Coronary artery (tissue), 2 donors: ENCODE data around the gene ONECUT2.

Experiments used
- DNase-seq: peaks from one replicate; pipeline ENCODE4 v3.0.0-alpha.2; 2017; ENCODE audit warnings: low spot score
- H3K27ac ChIP-seq, 2 donors: fragments of 200-600 bp; sonication (generic); one replicate each; pipeline ENCODE4 v1.5.1; 2016 to 2019
- H3K4me3 ChIP-seq: fragments of 200-600 bp; sonication (generic); 2 replicates; pipeline ENCODE4 v1.5.1; 2016; ENCODE audit warnings: mild to moderate bottlenecking, moderate library complexity
- CTCF ChIP-seq: fragments of 200-600 bp; sonication (generic); IDR thresholded peaks from one replicate; pipeline ENCODE4 v1.5.1; 2019; ENCODE audit warnings: antibody characterized with exemption

The ONECUT2 gene

GRCh38 chr18:57428221-57429150 lies 6.7 kb upstream of the ONECUT2 start:
- H3K4me3 ChIP-seq, result peak overlapping the region; percentile 65
- no peak overlapping the region for H3K27ac ChIP-seq
- no peak for DNase-seq
- TF ChIP-seq CTCF, result no peak

GRCh38 chr18:57429167-57430078 lies 5.8 kb upstream of the ONECUT2 start:
- Histone ChIP-seq H3K4me3 (peak overlapping the region; percentile 65), H3K27ac (no peak overlapping the region)
- no peak for DNase-seq
- no peak for TF ChIP-seq CTCF

- Histone ChIP-seq H3K4me3 (peak overlapping the region; percentile 40), H3K27ac (no peak overlapping the region)
- no peak for DNase-seq
- TF ChIP-seq CTCF, result no peak
Measured at GRCh38 chr18:57430079-57431001, 4.8 kb upstream of the ONECUT2 start.

- TF ChIP-seq CTCF, result no peak
- no peak overlapping the region for H3K4me3 ChIP-seq
- H3K27ac ChIP-seq, result no peak overlapping the region
- no peak for DNase-seq
Measured at GRCh38 chr18:57431002-57431382, 4.2 kb upstream of the ONECUT2 start.

GRCh38 chr18:57431467-57432080 lies 3.6 kb upstream of the ONECUT2 start:
- Histone ChIP-seq H3K27ac (no peak overlapping the region), H3K4me3 (no peak overlapping the region)
- DNase-seq, result no peak
- TF ChIP-seq CTCF, result no peak

- H3K27ac ChIP-seq, result no peak overlapping the region
- no peak for DNase-seq
- no peak overlapping the region for H3K4me3 ChIP-seq
- no peak for TF ChIP-seq CTCF
Measured at GRCh38 chr18:57432140-57432539, 3.0 kb upstream of the ONECUT2 start.
